ENCODE results near the gene NT5C3B. TPM values are rescaled to one million over a fixed set of nuclear protein-coding genes. Genes with fewer than 3 reads are reported as not detected.
"Not testable (repeated sequence)": the region's sequence is repeated elsewhere in the genome, so short reads cannot be mapped to it uniquely, and the experiment has no call there.

NT5C3B gene
- polyA plus RNA-seq, 3 donors, result 91.4 to 111 (median 91.7) TPM

DNA sequence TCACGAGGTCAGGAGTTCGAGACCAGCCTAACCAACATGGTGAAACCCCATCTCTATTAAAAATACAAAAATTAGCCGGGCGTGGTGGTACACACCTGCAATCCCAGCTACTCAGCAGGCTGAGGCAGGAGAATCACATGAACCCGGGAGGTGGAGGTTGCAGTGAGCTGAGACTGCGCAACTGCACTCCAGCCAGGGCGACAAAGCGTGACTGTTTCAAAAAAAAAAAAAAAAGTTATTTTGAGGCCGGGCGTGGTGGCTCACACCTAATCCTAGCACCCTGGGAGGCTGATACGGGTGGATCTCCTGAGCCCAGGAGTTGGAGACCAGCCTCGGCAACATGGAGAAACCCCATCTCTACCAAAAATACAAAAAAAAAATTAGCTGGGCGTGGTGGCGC lies 15.3 kb upstream of the NT5C3B start:
- not testable (repeated sequence) for DNase-seq

- no peak for DNase-seq
These were observed 13.4 kb upstream of the NT5C3B start for GRCh38 chr17:41849251-41849990.

GRCh38 chr17:41848788-41849187 lies 12.8 kb upstream of the NT5C3B start:
- no peak for DNase-seq

- DNase-seq, result no peak
These were observed 8.9 kb upstream of the NT5C3B start for GRCh38 chr17:41844971-41845370.

DNA sequence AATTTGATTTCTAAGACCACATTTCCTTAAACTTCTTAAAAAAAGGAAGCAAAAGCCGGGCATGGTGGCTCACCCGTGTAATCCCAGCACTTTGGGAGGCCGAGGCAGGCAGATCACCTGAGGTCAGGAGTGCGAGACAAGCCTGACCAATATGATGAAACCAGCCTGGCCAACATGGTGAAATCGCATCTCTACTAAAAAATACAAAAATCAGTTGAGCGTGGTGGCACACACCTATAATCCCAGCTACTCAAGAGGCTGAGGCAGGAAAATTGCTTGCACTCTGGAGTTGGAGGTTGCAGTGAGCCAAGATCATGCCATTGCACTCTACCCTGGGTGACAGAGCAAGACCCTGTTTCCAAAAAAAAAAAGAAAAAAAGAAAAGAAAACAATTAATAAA lies 4.7 kb upstream of the NT5C3B start:
- DNase-seq, result not testable (repeated sequence)

DNA sequence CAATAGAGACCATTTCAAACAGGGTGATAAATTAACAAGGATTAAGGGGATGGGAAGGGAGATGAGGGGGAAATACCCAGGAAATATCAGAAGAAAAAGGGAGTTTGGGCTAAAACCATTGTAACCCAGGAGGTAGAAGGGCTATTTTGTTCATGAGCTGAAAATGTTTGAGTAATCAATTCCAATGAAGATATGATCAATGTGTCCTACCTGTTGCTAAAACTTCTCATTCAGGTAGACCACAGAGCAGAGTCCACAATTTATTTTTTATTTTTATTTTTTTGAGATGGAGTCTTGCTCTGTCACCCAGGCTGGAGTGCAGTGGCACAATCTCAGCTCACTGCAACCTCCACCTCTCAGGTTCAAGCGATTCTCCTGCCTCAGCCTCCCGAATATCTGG lies 3.4 kb upstream of the NT5C3B start:
- DNase-seq, result not testable (repeated sequence)

DNA sequence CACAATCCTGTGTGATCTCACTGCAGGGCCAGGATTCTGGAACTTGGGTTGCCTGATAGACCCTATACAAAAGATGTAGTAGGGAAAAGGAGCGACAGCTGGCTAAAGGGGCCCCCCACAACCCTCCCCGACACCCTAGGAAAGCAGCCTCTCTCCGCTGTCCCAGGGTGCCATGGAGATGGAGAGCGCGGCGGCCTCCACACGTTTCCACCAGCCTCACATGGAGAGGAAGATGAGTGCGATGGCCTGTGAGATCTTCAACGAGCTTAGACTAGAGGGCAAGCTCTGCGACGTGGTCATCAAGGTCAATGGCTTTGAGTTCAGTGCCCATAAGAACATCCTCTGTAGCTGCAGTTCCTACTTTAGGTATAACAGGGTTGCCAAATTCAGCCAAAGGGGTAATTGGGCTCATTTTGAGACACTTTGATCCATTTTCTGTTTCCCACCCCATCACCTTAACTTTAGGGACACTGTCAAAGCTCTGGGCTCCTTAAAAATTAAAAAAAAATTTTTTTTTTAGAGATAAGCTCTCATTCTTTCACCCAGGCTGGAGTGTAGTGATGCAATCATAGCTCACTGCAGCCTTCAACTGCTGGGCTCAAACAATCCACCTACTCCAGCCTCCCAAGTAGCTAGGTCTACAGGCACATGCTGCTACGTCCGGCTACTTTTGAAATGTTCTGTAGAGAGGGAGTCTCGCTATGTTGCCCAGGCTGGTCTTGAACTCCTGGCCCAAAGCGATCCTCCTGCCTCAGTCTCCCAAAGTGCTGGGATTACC lies 1.9 kb upstream of the NT5C3B start, which contains the start of gene KLHL10:
Gene KLHL10, plus strand, starts transcription at position 65 of the 778 bp plus-strand sequence. Its CDS starts 108 bp downstream, at position 173.
- DNase-seq, result no peak

DNA sequence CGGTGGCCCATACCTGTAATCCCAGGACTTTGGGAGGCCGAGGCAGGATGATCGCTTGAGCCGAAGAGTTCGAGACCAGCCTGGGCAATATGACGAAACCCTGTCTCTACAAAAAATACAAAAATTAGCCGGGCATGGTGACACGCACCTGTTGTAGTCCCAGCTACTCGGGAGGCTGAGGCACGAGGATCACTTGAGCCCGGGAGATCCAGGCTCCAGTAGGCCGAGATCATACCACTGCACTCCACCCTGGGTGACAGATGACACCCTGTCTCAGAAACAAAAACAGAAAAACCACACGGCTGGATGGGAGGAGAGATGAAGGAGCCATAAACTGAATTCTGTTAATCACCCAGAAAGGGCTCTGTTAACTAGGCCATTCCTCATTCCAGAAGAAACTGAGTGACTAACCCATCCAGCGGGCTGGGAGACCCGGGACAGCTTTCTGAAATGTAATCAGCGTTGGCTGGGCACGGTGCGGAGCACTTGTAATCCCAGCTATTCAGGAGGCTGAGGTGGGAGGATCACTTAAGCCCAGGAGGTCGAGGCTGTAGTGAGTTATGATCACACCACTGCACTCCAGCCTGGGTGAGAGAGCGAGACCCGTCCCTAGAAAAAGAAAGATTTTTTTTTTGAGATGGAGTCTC lies 641 bp upstream of the NT5C3B start:
- no peak for DNase-seq

DNA sequence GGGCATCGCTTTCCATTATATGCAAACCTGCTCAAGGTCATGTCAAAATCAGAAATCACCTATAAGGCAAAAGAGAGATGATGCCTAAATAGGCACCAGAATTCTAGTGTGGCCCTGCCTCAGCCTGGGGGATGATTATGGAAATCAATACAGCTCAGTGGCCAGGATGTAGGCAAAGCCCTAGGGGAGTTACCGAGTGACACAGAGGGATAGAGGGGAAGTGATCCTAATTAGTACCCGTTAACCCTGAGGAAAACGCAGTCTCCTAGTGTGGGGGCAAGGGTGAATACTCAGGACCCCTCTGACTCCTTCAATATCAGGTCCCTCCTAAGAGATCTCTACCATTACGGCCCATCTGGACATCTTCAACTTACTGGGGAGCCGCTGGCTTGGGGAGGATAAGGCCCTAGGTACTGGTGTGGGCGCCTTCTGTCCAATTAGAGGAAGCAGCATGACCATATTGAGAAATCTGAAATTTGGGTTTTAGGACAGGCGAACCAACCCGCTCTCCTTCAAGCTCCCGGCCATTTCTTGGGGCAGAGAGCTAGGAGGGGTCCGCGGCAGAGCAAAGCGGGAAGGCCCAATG lies 725 bp downstream of the NT5C3B start:
- no peak for DNase-seq

DNA sequence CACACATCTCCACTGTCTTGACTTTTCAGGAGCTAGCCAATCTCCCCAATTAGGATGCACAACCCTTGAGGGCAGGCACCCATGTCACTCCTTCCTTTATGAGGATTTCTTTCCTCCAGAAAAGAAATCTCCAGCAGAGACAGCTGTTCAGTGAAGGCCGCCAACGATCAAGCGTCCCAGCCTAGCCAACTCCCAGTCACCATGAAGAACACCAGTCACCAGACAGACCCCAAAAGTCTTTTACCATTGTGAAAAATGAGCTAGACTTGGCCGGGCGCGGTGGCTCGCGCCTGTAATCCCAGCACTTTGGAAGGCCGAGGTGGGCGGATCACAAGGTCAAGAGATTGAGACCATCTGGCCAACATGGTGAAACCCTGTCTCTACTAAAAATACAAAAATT lies 6.1 kb downstream of the NT5C3B start:
- not testable (repeated sequence) for DNase-seq

- DNase-seq, result no peak
These were observed 10.7 kb downstream of the NT5C3B start for GRCh38 chr17:41825175-41825845.

- no peak for DNase-seq
These were observed 11.9 kb downstream of the NT5C3B start for GRCh38 chr17:41824086-41824485.

- DNase-seq, result no peak
These were observed 12.5 kb downstream of the NT5C3B start for GRCh38 chr17:41823580-41823979.

- no peak for DNase-seq
These were observed 12.9 kb downstream of the NT5C3B start for GRCh38 chr17:41823141-41823524.

DNA sequence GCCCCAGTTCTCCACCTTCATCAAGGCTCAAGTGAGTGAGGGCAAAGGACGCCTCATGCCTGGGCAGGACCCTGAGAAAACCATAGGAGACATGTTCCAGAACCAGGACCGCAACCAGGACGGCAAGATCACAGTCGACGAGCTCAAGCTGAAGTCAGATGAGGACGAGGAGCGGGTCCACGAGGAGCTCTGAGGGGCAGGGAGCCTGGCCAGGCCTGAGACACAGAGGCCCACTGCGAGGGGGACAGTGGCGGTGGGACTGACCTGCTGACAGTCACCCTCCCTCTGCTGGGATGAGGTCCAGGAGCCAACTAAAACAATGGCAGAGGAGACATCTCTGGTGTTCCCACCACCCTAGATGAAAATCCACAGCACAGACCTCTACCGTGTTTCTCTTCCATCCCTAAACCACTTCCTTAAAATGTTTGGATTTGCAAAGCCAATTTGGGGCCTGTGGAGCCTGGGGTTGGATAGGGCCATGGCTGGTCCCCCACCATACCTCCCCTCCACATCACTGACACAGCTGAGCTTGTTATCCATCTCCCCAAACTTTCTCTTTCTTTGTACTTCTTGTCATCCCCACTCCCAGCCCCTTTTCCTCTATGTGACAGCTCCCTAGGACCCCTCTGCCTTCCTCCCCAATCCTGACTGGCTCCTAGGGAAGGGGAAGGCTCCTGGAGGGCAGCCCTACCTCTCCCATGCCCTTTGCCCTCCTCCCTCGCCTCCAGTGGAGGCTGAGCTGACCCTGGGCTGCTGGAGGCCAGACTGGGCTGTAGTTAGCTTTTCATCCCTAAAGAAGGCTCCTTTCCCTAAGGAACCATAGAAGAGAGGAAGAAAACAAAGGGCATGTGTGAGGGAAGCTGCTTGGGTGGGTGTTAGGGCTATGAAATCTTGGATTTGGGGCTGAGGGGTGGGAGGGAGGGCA lies 13.6 kb downstream of the NT5C3B start:
- no peak for DNase-seq

DNA sequence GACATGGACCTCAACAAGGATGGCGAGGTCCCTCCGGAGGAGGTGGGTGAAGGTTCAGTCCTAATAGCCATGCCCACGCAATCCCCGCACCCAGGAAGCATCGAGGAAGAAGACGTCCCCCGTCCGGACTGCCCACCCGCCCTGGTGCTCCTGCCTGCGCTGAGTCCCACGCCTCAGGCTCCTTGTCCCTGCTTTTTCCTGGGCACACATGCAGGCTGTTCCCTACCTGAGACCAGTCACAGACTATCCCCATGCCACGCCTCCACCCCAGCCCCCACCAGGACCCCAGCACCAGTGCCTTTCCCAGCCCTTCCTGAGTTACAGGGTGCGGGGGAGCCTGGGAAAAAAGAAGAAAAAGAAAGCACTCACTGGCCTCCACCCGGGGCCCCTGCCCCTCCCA lies 14.3 kb downstream of the NT5C3B start:
- DNase-seq, result no peak

GRCh38 chr17:41818024-41818423 lies 18.0 kb downstream of the NT5C3B start:
- DNase-seq, result no peak

DNA sequence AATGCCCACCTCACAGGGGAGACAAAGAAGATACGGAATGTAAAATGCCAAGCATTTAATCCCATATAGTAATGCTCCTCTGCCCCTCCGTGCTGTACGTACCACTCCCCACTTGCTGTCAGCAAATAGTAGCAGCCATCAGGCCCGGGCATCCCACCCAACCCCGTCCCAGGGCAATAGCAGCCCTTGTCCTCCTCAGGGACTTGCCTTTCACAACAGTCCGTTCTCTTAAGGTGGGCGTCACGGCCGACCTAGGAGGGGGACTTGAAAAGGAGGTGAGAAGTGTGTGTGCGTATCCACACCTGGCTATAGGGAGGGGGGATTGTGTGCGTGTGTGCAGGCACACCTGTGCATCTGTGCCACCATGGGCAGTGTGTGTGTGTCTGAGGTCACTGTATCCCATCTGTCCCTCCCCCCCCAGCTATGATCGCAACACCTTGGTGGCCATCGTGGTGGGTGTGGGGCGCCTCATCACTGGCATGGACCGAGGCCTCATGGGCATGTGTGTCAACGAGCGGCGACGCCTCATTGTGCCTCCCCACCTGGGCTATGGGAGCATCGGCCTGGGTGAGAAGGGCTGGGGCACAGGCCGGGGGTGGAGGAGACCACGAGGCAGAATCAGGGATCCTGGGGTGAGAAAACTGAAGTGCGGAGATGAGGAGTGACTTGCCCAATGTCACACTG lies 19.3 kb downstream of the NT5C3B start:
- DNase-seq, result no peak

- no peak for DNase-seq
These were observed 21.8 kb downstream of the NT5C3B start for GRCh38 chr17:41814195-41814594.

GRCh38 chr17:41813699-41814124 lies 22.3 kb downstream of the NT5C3B start:
- no peak for DNase-seq
